Esophagus muscularis mucosa (tissue), 4 donors: Measurements from ENCODE around the gene LRP5.

Source experiments
- EP300 ChIP-seq: sonication (generic); formaldehyde crosslinking; IDR thresholded peaks from one replicate; pipeline ENCODE4 v1.6.1; 2017; ENCODE audit warnings: antibody characterized with exemption
- POLR2A ChIP-seq: fragments of 450-650 bp; IDR thresholded peaks from one replicate; pipeline ENCODE4 v1.6.1; 2017; ENCODE audit warnings: antibody characterized with exemption, moderate library complexity, mild to moderate bottlenecking, low read depth
- POLR2AphosphoS5 ChIP-seq, 2 donors: sonication (generic); formaldehyde crosslinking; IDR thresholded peaks; one replicate each; pipeline ENCODE4 v1.6.1; 2017; ENCODE audit warnings: antibody characterized with exemption in 2 of 2
- TF ChIP-seq, protein P1 (sequence below), 3 experiments: fragments of 200-600 bp in 2 of 3; fragments of 450-650 bp in 1 of 3; sonication (generic) in 2 of 3; IDR thresholded peaks; one replicate each; pipeline ENCODE4 v1.5.1; 2017 to 2019; ENCODE audit warnings: antibody characterized with exemption in 3 of 3, mild to moderate bottlenecking in 2 of 3, moderate library complexity in 1 of 3

DNA sequence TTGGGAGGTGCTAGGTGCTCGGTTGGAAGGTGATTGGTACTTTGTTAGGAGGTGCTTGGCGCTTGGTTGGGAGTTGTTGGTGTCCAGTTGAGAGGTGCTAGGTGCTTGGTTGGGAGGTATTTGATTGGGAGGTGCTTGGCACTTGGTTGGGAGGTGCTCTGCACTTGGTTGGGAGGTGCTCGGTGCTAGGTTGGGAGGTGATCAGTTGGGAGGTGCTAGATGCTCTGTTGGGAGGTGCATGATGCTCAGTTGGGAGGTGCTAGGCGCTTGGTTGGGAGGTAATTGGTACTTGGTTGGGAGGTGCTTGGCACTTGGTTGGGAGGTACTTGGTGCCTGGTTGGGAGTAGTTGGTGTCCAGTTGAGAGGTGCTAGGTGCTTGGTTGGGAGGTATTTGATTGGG, 40.2 kb downstream of the LRP5 start:
- TF ChIP-seq, protein P1, sequence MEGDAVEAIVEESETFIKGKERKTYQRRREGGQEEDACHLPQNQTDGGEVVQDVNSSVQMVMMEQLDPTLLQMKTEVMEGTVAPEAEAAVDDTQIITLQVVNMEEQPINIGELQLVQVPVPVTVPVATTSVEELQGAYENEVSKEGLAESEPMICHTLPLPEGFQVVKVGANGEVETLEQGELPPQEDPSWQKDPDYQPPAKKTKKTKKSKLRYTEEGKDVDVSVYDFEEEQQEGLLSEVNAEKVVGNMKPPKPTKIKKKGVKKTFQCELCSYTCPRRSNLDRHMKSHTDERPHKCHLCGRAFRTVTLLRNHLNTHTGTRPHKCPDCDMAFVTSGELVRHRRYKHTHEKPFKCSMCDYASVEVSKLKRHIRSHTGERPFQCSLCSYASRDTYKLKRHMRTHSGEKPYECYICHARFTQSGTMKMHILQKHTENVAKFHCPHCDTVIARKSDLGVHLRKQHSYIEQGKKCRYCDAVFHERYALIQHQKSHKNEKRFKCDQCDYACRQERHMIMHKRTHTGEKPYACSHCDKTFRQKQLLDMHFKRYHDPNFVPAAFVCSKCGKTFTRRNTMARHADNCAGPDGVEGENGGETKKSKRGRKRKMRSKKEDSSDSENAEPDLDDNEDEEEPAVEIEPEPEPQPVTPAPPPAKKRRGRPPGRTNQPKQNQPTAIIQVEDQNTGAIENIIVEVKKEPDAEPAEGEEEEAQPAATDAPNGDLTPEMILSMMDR (IDR thresholded peaks at IDR 0.05) = no peak
- TF ChIP-seq POLR2A (no peak), EP300 (no peak), POLR2AphosphoS5 (IDR thresholded peaks at IDR 0.05) (no peak)
